NCI-H1092 (cell line): ENCODE results near the gene SMCR8.
"Not testable (repeated sequence)": the region's sequence is repeated elsewhere in the genome, so short reads cannot be mapped to it uniquely, and the experiment has no call there.

Experiments used
- DNase-seq: peaks from one replicate; lab custom pipeline; 2025; lab: John Stamatoyannopoulos, UW

SMCR8 gene, protein sequence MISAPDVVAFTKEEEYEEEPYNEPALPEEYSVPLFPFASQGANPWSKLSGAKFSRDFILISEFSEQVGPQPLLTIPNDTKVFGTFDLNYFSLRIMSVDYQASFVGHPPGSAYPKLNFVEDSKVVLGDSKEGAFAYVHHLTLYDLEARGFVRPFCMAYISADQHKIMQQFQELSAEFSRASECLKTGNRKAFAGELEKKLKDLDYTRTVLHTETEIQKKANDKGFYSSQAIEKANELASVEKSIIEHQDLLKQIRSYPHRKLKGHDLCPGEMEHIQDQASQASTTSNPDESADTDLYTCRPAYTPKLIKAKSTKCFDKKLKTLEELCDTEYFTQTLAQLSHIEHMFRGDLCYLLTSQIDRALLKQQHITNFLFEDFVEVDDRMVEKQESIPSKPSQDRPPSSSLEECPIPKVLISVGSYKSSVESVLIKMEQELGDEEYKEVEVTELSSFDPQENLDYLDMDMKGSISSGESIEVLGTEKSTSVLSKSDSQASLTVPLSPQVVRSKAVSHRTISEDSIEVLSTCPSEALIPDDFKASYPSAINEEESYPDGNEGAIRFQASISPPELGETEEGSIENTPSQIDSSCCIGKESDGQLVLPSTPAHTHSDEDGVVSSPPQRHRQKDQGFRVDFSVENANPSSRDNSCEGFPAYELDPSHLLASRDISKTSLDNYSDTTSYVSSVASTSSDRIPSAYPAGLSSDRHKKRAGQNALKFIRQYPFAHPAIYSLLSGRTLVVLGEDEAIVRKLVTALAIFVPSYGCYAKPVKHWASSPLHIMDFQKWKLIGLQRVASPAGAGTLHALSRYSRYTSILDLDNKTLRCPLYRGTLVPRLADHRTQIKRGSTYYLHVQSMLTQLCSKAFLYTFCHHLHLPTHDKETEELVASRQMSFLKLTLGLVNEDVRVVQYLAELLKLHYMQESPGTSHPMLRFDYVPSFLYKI

DNA sequence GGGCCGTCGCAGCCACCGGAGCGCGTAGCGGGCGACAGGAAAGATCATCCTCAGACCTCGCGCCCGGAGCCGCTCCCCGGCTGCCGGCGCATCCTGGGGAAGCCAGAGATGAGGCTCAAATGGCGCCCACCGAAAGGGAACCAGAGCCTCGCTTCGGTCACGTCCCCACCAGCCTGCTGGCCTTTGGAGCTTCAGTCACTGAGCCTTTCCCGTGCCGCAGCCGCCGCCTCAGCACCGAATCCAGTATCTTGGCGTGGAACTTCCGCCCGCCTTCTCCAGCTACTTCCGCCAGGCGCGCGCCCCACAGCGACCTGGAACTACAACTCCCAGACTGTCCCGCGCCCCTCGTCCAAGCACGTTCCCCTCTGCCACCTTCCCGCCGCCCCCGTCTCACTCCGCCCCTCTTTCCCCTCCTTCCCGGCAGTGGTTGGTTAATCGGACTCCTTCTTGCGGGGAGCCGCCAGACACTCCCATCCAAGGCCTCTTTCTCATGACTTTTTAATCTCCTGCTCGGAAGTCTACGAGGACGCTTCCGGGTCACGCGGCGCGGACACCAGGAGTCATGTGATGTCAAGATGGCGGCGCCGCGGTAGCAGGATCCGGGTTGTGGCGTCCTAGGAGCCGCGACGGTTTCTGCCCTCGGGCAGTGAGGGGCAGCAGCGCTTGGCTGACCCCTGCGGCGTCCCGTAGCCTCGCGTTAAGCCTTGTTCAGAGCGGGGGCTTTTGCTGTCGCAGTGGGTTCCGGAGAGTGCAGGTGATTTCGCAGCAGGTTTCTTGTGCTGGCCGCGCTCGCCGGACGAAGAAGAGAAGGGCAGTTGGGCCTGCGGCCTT, at the start of gene SMCR8, which contains the start of gene TOP3A:
SMCR8 (plus strand) TSS at position 563 of the 831 bp plus-strand sequence. CDS start 497 bp downstream, outside the sequence.
TOP3A (minus strand) TSS at position 264 of the 831 bp plus-strand sequence; CDS start at position 48, 216 bp downstream.
- DNase-seq, result peak; percentile 84

DNA sequence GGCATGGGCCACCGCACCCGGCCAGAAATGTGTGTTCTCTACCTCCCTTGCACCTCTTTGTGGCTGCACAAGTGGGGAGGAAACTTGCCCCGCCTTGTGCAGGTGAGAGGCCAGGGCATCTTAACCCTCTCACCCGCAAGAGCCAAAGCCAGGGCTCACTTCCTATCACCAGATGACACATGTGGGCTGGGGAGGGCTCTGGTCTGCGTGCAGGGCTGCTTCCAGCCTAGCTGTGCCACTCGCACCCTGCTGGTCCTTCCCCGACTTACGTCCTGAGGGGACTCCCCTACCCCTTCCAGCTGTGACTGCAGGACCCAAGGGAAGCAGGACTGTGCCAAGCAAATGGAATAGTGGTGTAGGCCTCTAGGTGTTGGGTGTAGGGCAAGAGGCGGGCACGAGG, 47.7 kb upstream of the SMCR8 start:
- no peak for DNase-seq

DNA sequence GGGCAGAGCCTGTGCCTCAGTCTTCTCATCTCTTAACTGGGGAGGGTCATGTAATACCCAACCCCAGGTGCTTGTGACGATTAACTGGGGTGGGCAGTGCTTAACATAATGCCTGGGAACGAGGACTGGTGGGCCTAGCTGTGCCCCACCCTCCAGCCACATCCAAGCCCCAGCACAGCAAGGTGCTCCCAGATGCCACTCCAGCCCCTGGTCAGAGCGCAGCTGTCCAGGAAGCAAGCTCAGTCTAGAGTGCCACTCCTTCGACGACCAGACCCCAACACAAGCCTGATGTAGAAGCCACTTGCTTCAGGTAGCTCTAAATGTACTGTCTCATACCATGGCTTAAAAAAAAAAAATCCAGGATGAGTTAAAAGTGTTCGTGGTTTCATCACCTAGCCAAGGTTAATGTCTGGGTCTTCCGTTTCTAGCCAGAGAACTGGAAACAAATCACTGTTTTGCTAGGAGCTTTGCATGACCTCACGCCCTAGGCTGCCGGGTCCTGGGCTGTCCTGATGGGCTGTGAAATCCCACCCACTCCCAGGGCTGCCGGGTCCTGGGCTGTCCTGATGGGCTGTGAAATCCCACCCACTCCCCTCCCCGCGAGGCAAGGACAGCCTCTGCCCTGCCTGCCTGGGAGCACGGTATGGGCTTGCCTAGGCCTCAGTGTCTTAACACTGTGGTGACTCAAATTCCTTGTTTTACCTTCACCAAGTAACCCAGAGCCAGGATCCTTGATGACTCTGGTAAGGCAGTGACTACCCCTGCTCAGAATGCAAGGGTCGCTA, 47.0 kb upstream of the SMCR8 start:
- DNase-seq, result no peak

DNA sequence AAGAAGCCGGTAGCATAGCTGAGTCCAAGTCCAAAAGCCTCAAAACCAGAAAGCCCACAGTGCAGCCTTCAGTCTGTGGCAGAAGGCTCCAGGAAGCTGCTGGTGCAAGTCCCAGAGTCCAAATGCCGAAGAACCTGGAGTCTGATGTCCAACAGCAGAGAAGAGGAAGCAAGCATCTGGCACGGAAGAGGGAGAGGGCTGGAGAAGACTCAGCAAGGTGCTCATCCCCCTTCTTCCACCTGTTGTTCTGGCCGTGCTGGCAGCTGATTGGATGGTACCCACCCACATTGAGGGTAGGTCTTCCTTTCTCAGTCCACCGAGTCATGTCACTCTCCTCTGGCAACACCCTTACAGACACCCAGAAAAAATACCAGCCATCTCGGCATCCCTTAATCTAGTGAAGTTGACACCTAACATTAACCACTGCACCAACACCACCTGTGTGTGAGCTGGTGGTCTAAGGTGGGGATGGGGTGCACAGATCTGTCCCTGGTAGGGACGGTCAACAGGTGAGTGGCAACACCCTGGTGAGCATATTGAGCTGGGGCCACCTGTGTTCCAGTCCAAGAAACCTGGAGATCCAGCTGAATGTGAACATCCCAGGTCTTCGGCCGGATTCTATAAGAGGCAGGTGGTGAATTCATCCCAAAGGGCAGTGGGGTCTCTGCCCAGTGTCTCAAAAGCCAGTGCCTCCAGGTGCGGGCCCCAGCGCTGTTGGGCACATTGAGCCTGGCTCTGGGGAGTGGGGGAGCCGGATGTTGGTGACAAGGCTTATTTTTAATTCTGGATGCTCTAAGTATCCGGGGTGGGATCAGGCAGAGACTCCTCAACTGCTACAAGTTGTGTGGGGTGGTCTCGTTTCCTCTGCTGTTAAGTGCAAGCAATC, 44.8 kb upstream of the SMCR8 start:
- DNase-seq, result no peak

DNA sequence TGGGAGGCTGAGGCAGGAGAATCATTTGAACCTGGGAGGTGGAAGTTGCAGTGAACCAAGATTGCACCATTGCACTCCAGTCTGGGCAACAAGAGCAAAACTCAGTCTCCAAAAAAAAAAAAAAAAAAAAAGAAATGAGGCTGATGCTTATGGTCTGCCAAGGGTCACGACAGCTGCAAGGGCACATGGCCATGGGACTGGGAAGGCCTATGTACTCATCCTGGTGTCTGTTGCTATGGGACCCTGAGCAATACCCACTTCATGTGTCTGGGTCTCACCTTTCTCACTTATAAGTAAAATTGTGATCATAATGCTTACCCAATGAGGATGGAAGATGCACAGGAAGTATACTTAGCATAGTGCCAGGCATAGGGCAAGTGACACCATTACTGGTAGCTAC, 38.0 kb upstream of the SMCR8 start:
- DNase-seq, result no peak

DNA sequence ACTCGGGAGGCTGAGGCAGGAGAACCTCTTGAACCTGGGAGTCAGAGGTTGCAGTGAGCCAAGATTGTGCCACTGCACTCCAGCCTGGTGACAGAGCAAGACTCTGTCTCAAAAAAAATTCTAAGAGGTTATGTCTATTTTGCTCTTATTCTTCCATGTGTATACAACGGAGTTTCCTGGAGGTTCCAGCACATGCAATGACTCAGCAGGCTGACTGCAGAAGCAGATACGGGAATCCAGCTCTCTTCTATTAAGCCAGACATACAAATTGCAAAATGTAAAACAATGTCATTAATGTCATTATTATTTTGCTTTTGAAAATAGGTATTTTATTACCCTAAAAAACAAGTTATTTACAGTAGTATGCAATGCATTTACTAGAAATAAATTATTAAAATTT, 36.2 kb upstream of the SMCR8 start:
- DNase-seq, result no peak

DNA sequence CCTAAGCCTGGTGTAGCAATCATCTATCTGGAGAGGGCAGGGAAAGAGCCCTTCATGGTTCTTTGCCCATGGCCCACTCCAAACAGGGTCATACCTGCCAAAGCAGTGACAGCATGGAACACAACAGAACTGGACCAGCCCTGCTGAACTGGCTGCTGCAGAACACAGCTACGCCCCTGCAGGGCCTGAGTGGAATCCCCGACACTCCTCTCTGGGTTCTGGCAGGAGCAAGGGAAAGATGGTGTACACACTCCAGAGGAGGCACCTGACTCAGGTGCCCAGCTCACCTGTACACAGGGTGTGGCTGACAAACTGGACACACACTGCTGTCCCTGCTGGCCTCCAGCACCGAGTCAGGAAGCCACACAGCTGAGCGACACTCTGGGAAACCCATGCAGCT, 34.8 kb upstream of the SMCR8 start:
- no peak for DNase-seq

DNA sequence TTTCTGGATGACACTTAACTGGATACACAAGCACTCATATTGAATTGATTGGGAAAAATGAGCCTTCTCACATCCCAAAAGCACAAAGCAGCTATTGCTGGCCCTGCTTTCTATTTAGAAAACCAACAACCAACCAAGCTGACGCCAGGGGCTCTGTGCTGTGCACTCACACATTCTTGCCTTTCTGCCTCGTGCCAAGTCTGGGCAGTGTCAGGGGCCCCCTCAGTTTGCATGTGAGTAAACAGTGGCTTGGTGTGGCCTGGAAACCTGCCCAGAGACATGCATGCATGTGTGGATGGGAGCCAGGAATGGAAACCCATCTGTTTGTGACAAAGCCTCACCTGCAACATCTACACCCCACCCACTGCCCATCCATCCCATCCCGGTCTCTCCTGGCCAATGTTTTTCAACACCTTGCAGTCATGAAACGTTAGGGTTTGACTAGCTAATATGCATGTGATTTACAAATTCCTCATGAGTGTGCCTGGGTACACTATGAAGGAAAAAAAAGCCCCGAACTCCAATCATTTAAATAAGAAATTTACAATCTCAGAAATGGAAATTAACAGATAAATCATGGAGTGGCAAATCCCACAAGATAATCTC, 34.2 kb upstream of the SMCR8 start:
- peak; percentile 41 for DNase-seq

DNA sequence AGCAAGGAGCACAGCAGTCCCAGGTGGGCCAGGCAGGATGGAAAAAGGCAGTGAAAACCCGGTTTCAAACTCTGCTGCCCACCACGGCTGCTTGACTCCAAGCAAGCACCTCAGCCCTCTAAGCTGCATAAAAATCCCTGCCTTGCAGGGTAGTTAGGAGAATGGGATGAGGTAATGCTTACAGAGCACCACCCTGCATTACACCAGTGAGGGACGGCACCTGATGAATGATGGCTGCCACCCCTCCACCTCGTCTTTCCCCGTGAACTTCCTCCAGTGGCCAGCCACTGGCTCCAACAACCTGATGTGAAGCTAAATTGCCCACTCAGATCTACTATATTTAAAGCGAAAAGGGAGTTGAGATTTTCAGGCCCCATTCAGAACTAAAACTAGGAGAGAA, 33.3 kb upstream of the SMCR8 start:
- DNase-seq, result no peak

DNA sequence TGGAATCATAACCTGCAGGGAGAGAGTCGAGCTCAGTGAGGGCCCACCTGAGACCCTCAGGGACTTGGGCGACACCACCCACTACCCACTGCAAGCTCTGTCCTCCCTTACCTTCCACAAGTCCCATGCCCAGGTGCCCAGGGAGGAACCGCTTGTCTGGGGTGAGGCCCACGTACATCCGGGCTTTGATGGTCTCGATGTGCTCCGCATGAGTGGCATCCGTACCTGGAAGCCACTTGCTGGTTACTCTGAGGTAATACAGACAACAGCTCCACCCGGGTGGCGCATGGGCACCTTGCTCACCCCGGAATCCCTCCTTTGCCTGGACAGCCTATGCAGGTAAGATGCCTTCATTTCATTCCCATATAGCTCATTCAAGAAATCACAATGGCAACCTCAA, 29.8 kb upstream of the SMCR8 start:
- no peak for DNase-seq

DNA sequence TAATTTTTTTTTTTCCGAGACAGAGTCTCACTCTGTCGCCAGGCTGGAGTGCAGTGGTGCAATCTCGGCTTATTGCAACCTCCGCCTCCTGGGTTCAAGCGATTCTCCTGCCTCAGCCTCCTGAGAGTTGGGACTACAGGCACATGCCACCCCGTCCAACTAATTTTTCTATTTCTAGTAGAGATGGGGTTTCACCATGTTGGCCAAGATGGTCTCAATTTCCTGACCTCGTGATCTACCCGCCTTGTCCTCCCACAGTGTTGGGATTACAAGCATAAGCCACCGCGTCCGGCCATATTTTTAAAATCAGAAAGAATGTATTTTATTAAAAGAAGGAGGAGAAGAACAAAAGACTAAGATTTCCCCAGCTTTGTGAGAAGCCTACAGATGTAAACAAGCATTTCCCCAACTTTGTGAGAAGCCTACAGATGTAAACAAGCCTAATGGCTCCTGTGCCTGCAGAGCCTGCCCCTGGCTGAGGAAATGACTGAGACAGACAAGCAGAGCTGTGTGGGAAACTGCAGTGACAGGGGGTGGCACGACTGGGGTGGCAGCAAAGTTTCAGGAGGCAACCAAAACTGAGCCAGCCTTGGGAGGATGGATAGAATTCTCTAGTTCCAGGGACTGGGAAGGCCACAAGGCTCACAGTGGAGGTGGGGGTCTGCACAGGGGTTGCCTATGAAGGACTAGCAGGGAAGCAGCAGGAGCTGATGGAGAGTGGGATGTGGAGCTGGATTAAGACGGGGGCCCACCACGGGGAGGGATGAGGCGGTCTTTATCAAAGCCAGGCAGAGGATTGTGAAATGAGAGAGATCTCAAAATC, 23.2 kb upstream of the SMCR8 start:
- no peak for DNase-seq

DNA sequence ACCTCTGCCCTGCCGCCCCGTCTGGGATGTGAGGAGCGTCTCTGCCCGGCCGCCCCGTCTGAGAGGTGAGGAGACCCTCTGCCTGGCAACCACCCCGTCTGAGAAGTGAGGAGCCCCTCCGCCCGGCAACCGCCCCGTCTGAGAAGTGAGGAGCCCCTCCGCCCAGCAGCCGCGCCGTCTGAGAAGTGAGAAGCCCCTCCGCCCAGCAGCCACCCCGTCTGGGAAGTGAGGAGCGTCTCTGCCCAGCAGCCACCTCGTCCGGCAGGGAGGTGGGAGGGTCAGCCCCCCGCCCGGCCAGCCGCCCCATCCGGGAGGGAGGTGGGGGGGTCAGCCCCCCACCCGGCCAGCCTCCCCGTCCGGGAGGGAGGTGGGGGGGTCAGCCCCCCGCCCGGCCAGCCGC, 17.0 kb upstream of the SMCR8 start:
- DNase-seq, result not testable (repeated sequence)

DNA sequence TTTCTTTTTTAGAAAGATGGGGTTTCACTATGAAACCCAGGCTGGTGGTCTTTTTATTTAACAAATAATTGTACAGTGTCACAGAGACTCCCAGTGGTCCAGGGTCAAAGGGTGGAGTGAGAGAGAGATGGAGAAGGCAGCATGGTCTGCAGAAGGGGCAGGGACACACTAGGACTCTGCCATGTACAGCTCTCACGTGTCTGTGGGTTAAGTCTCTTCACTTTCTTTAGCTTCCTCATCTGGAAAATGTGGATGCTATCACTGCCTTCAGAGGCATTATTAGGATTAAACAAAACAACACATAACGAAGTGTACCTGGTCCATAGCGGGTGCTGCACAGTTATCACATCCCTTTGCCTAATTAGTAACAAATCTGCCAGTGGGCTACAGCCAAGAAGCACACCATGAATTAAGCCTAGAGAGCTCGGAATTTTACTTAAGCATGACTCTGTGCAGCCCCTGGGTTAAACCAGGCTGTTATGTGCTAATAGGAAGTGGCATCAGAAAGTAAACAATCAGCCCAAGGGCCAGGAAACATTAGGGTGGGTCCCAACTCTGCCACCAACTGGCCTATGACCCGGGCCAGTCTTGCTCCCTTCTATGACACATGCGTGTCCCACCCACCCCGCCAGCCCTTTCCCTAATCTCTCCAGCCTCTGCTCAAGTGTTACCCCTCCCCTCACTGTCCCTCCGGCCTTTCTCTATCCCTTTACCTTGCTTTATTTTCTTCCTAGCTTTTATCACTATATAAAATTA, 14.2 kb upstream of the SMCR8 start:
- no peak for DNase-seq

DNA sequence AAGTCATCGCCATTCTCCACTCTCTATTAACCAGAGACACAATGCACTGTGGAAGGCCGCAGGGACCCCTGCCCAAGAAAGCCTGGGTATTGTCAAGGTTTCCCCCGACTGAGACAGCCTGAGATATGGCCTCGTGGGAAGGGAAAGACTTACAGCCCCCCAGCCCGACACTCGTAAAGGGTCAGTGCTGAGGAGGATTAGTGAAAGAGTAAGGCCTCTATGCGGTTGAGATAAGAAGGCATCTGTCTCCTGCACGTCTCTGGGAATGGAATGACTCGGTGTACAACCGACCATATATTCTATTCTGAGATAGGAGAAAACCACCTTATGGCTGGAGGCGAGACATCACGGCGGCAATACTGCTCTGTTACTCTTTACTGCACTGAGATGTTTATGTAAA, 11.9 kb upstream of the SMCR8 start:
- DNase-seq, result not testable (repeated sequence)

DNA sequence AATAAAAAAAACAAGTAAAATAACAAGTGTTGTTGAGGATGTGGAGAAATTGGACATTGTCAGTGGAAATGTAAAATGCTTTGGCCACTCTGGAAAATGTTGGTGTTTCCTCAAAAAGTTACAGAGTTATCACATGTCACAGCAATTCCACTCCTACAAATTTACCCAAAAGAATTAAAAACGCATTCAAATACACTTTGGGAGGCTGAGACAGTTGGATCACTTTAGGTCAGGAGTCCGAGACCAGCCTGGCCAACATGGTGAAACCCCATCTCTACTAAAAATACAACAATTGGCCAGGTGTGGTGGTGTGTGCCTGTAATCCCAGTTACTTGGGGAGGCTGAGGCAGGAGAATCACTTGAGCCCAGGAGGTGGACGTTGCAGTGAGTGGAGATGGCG, 5.9 kb upstream of the SMCR8 start:
- no peak for DNase-seq

DNA sequence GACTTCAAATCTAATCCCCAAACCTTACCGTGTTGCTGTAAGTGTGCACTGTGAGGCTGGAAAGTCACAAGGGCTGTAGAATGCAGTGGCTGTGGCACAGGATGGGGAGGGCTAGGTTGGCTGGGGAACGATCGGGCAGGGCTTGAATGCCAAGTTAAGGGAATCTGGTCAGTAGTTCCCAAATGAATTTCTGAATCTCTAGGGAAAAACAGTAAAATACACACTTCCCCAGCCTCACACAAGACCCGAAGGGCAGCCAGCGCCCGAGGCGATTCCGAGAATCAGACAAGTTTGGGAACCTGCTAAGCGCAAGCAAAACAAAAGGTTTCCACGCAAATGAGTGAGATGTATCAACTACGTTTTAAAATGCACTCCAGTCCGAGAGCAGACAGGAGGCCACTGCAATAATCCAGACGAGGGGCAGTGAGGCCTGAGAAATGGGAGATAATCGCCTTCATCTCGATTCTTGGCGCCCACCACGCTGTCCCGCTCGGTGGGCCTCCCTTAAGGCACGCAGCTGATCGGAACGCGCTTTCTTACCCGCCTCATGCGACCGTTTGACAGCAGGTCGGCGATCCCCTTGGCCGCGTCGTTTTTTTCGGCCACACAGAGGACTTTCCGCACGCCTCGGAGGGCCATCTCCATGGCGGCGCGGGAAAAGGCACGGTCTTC, 898 bp upstream of the SMCR8 start:
- DNase-seq, result no peak

DNA sequence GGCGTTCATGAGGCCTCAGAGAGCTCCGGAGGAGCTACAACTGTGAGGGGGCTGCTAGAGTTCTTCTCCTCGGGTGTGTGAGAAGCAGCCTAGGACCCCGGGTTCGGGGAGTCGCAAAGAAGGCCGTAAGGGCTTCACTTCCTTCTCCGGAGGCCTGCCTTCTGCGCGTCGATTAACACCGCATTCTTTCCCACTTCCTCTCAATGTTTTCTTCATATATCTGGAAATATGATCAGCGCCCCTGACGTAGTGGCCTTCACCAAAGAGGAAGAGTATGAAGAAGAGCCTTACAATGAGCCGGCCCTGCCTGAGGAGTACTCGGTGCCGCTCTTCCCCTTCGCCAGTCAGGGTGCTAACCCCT, 449 bp downstream of the SMCR8 start:
- DNase-seq, result no peak

DNA sequence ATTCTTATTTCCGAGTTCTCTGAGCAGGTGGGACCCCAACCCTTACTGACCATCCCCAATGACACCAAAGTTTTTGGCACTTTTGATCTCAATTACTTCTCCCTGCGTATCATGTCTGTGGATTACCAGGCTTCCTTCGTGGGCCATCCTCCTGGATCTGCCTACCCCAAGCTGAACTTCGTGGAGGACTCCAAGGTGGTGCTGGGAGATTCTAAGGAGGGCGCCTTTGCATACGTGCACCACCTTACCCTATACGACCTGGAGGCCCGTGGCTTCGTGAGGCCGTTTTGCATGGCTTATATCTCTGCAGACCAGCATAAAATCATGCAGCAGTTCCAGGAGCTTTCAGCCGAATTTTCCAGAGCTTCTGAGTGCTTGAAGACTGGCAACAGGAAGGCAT, 868 bp downstream of the SMCR8 start:
- no peak for DNase-seq
